ENCODE measurements around the gene TBL3. TPM values are rescaled to one million over a fixed set of nuclear protein-coding genes. Genes with fewer than 3 reads are reported as not detected.

The TBL3 gene
- total and polyA plus RNA-seq, 9 donors, result 2.1 to 48.0 (median 31.0) TPM

DNA sequence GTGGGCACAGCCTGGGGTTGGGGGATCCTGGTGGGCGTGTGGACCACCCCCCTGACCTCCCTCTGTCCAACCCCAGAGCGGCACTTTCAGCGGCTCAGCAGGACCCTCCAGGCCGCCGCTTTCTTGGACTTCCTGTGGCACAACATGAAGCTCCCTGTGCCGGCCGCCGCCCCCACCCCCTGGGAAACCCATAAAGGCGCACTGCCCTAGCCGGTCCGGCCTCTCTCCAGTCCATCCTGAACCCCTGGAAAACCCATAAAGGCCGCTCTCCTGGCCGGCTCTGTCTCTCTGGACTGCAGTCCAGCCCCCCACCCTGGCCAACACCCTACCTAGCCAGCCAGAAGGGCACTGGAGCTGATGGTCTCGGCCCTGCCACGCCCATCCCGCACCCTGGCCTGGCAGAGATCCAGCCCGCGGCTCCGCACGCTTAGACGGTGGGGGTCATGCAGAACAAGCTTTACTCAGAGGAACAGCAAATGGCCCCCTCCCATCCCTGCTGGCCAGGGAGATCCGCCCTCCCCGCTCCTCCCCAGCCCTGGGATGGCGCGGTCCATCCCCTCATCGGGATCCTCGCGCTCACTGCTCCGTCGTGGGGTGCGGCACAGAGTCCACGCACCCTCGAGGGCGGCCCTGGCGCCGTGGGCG lies 6.7 kb downstream of the TBL3 start:
- DNase-seq, result no peak
- no peaks in the 10 kb centered on the region for H3K36me3 ChIP-seq
- H3K4me1 ChIP-seq (ENCODE audit: insufficient read depth), result no peaks in the 10 kb centered on the region
- no peaks in the 10 kb centered on the region for H3K9me3 ChIP-seq
- WGBS, 3 donors, result 76 to 80% (median 80%) methylated on average over 33 to 37 of the region's 37 CpGs
- intact Hi-C loops (cut with DNase I), result no loop called here
- H3K4me3 ChIP-seq, result no peak overlapping the region
- TF ChIP-seq POLR2A (IDR thresholded peaks at IDR 0.05), result no peak
- H3K27me3 ChIP-seq, result peaks cover 3% of the 10 kb centered on the region
- no peak overlapping the region for H3K27ac ChIP-seq

GRCh38 chr16:1979271-1980029 lies 7.6 kb downstream of the TBL3 start:
- no peak overlapping the region for H3K4me3 ChIP-seq
- no peaks in the 10 kb centered on the region for H3K36me3 ChIP-seq
- no peaks in the 10 kb centered on the region for H3K9me3 ChIP-seq
- H3K4me1 ChIP-seq (ENCODE audit: insufficient read depth), result no peaks in the 10 kb centered on the region
- 28 to 35% (median 30%) methylated on average over 63 to 70 of the region's 70 CpGs for WGBS, 3 donors
- H3K27ac ChIP-seq, result no peak overlapping the region
- intact Hi-C loops (cut with DNase I), result no loop called here
- no peak for DNase-seq
- H3K27me3 ChIP-seq, result peaks cover 3% of the 10 kb centered on the region
- TF ChIP-seq EP300 (IDR thresholded peaks at IDR 0.05) (no peak), POLR2A (IDR thresholded peaks at IDR 0.05) (no peak)
- TF ChIP-seq, protein P1, sequence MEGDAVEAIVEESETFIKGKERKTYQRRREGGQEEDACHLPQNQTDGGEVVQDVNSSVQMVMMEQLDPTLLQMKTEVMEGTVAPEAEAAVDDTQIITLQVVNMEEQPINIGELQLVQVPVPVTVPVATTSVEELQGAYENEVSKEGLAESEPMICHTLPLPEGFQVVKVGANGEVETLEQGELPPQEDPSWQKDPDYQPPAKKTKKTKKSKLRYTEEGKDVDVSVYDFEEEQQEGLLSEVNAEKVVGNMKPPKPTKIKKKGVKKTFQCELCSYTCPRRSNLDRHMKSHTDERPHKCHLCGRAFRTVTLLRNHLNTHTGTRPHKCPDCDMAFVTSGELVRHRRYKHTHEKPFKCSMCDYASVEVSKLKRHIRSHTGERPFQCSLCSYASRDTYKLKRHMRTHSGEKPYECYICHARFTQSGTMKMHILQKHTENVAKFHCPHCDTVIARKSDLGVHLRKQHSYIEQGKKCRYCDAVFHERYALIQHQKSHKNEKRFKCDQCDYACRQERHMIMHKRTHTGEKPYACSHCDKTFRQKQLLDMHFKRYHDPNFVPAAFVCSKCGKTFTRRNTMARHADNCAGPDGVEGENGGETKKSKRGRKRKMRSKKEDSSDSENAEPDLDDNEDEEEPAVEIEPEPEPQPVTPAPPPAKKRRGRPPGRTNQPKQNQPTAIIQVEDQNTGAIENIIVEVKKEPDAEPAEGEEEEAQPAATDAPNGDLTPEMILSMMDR (IDR thresholded peaks at IDR 0.05), result no peak

DNA sequence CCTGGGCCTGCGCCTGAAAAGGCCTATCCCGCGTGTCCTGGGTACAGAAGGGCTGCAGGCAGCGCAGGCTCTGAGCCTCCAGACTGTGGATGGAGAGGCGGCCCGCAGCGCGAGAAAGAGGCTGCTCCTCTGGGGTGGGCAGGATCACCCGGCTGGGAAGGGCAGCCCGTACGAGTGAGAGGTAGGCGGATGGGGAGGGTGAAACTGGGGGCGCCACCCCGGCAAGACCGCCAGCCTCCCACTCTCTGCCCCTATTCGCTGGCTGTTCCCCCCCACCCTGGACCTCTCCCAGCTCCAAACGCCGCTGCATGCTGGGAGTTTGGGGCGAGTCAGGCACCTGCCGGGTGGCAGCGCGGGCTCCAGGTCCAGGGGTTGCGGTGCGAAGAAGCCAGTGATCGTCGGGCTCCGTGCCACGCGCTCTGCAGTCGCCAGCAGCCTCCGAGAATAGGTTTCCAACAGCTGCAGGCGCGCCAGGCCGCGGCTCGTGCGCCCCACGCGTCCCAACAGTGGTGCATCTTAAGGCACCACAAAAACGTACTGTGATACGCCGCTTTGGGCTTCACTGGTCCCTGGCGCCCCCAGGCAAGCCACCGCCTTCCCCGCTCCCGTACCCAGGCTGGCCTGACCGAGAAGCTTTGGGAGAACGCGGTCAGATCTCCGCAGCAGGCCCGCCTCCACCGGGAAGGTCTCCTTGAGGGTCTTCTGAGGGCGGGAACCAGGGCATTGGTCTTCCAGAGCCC lies 8.3 kb downstream of the TBL3 start:
- Histone ChIP-seq H3K4me1 (ENCODE audit: insufficient read depth) (peaks cover 4% of the 10 kb centered on the region), H3K27me3 (peaks cover 3% of the 10 kb centered on the region), H3K4me3 (no peak overlapping the region), H3K36me3 (no peaks in the 10 kb centered on the region), H3K9me3 (no peaks in the 10 kb centered on the region), H3K27ac (no peak overlapping the region)
- intact Hi-C loops (cut with DNase I), result no loop called here
- WGBS, 3 donors, result 3 to 7% (median 5%) methylated on average over 33 to 53 of the region's 53 CpGs
- TF ChIP-seq, protein P1 (IDR thresholded peaks at IDR 0.05), result no peak
- no peak for TF ChIP-seq EP300 (IDR thresholded peaks at IDR 0.05)
- DNase-seq, result no peak

DNA sequence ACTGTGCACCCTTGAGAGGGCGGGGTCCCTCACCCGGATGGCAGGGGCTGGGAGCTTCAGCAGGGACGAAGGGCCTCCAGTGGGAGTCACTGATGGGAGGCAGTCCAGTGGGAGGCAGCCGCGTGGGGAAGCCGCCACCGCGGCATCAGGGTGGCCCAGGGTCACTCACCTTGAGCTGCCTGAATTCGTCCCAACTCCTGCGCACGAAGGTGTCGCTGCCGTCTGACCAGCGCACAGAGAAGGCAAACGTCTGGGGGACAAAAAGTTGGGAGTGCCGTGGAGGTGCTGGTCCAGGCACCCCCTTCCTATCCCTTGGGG lies 8.9 kb downstream of the TBL3 start:
- H3K4me1 ChIP-seq (ENCODE audit: insufficient read depth), result peaks cover 4% of the 10 kb centered on the region
- TF ChIP-seq, protein P1 (IDR thresholded peaks at IDR 0.05), result no peak
- no peak for TF ChIP-seq EP300 (IDR thresholded peaks at IDR 0.05)
- no peak for TF ChIP-seq POLR2A (IDR thresholded peaks at IDR 0.05)
- no peak overlapping the region for H3K4me3 ChIP-seq
- no peaks in the 10 kb centered on the region for H3K36me3 ChIP-seq
- DNase-seq, result no peak
- H3K27me3 ChIP-seq, result peaks cover 3% of the 10 kb centered on the region
- WGBS, 3 donors, result 8 to 18% (median 13%) methylated on average over 14 to 16 of the region's 16 CpGs
- no peak overlapping the region for H3K27ac ChIP-seq
- no peaks in the 10 kb centered on the region for H3K9me3 ChIP-seq
- intact Hi-C loops (cut with DNase I), result no loop called here

Data from ovary (tissue), 9 donors.